ENCODE results near the gene RBMX.

RBMX gene

DNA sequence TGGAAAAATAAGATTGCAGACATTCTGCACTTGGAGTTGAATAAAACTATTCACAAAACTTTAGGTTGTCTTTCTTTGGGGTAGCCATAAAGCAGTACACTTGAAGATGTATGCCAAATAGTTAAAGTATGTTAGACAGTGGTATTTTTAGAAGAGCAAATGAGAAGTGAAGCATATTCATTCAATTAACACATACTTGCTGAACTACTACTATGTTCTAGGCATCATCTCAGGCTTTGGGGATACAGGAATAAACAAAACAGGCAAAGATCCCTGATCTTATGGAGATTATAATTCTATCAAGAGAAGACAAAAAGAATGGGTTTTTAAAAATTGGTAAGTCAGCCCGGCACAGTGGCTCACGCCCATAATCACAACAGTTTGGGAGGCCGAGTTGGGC is 29.0 kb downstream of the RBMX start:
- H3K4me3 ChIP-seq (ENCODE audit: low read length, poor library complexity, severe bottlenecking) = no peak overlapping the region
- no peak for TF ChIP-seq EZH2phosphoT487 (IDR thresholded peaks at IDR 0.05; ENCODE audit: borderline replicate concordance)
- TF ChIP-seq, protein P1, sequence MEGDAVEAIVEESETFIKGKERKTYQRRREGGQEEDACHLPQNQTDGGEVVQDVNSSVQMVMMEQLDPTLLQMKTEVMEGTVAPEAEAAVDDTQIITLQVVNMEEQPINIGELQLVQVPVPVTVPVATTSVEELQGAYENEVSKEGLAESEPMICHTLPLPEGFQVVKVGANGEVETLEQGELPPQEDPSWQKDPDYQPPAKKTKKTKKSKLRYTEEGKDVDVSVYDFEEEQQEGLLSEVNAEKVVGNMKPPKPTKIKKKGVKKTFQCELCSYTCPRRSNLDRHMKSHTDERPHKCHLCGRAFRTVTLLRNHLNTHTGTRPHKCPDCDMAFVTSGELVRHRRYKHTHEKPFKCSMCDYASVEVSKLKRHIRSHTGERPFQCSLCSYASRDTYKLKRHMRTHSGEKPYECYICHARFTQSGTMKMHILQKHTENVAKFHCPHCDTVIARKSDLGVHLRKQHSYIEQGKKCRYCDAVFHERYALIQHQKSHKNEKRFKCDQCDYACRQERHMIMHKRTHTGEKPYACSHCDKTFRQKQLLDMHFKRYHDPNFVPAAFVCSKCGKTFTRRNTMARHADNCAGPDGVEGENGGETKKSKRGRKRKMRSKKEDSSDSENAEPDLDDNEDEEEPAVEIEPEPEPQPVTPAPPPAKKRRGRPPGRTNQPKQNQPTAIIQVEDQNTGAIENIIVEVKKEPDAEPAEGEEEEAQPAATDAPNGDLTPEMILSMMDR (conservative IDR thresholded peaks at IDR 0.05; ENCODE audit: low read length) = no peak

DNA sequence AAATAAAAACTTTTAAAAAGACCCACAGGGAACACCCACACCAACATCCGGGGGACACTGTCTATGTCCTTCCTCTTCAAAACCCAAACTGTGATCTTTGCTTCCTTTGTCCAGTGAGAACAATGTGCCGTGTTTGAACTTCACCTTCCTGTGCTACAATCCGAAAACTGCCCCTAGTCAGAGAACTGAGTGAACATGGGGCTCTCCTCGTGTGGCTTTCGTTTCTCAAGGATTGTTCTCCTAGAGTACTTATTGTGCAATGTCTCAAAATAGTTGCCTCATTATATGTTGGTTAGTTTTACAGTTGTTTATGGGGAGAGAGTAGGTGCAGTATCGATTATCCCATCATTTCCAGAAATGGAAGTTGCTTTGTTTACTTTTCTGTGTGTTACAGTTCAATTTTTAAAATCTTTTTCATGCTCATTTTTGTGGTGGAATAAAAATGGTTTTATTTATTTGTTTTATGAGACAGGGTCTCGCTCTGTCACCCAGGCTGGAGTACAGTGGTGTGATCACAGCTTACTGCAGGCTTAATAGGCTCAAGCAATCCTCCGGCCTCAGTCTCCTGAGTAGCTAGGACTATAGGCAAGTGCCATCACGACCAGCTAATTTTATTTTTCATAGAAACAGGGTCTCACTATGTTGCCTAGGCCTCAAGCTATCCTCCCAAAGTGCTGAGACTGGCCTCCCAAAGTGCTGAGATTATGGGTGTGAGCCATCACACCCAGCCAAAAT is 29.9 kb downstream of the RBMX start:
- no peaks in the 10 kb centered on the region for H3K4me1 ChIP-seq (ENCODE audit: insufficient read depth, low read length, poor library complexity, severe bottlenecking)
- H2AFZ ChIP-seq (ENCODE audit: low read length) = no peak overlapping the region
- H3K9me3 ChIP-seq (ENCODE audit: insufficient read depth, low read depth, low read length) = no peaks in the 10 kb centered on the region
- no peaks in the 10 kb centered on the region for H4K20me1 ChIP-seq (ENCODE audit: insufficient read depth, low read length, poor library complexity, severe bottlenecking)
- H3K9me2 ChIP-seq (replicated peaks; ENCODE audit: low read depth, low read length) = no peaks in the 10 kb centered on the region
- H3F3A ChIP-seq (ENCODE audit: low read depth) = no peaks in the 10 kb centered on the region
- no peak overlapping the region for H3K4me2 ChIP-seq (ENCODE audit: low read depth, low read length, poor library complexity, severe bottlenecking)
- no peak overlapping the region for H3K9ac ChIP-seq (ENCODE audit: low read depth, low read length, poor library complexity, severe bottlenecking)
- H3K27me3 ChIP-seq (ENCODE audit: insufficient read depth, low read length, poor library complexity, severe bottlenecking) = no peaks in the 10 kb centered on the region
- H3K36me3 ChIP-seq (ENCODE audit: insufficient read depth, low read length) = peaks cover 13% of the 10 kb centered on the region; the same call in 1 of the 2 replicates
- H3K79me2 ChIP-seq (ENCODE audit: insufficient read depth, low read length) = no peaks in the 10 kb centered on the region
- H3K4me3 ChIP-seq (ENCODE audit: low read length, poor library complexity, severe bottlenecking) = no peak overlapping the region
- no peak for TF ChIP-seq EZH2phosphoT487 (IDR thresholded peaks at IDR 0.05; ENCODE audit: borderline replicate concordance)

More for the DNA sequence above, 29.0 kb downstream of the RBMX start:
- Histone ChIP-seq H3K9me2 (replicated peaks; ENCODE audit: low read depth, low read length) (no peaks in the 10 kb centered on the region), H3K27me3 (ENCODE audit: insufficient read depth, low read length, poor library complexity, severe bottlenecking) (no peaks in the 10 kb centered on the region), H3K9ac (ENCODE audit: low read depth, low read length, poor library complexity, severe bottlenecking) (no peak overlapping the region), H3K79me2 (ENCODE audit: insufficient read depth, low read length) (no peaks in the 10 kb centered on the region), H3K4me2 (ENCODE audit: low read depth, low read length, poor library complexity, severe bottlenecking) (no peak overlapping the region), H2AFZ (ENCODE audit: low read length) (no peak overlapping the region), H3F3A (ENCODE audit: low read depth) (no peaks in the 10 kb centered on the region), H4K20me1 (ENCODE audit: insufficient read depth, low read length, poor library complexity, severe bottlenecking) (no peaks in the 10 kb centered on the region), H3K9me3 (ENCODE audit: insufficient read depth, low read depth, low read length) (no peaks in the 10 kb centered on the region), H3K4me1 (ENCODE audit: insufficient read depth, low read length, poor library complexity, severe bottlenecking) (no peaks in the 10 kb centered on the region), H3K36me3 (ENCODE audit: insufficient read depth, low read length) (peaks cover 13% of the 10 kb centered on the region; the same call in 1 of the 2 replicates)

DNA sequence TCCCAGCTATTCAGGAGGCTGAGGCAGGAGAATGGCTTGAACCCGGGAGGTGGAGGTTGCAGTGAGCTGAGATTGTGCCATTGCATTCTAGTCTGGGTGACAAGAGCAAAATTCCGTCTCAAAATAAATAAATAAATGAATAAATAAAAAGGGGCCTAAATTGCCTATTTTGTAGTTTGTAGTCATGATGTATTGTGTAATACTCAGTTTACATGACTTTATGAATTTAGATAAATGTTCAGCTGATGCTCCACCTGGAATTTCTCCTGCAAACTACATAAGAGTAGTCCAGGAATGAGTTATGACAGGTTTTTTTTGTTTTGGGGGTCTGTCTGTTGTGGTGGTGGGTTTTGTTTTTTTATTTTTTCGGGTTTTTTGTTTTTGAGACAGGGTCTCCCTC is 31.1 kb downstream of the RBMX start:
- Histone ChIP-seq H3K4me3 (ENCODE audit: low read length, poor library complexity, severe bottlenecking) (no peak overlapping the region), H3F3A (ENCODE audit: low read depth) (no peaks in the 10 kb centered on the region)

More for the DNA sequence above, 31.1 kb downstream of the RBMX start:
- no peak overlapping the region for H3K9ac ChIP-seq (ENCODE audit: low read depth, low read length, poor library complexity, severe bottlenecking)
- H3K4me2 ChIP-seq (ENCODE audit: low read depth, low read length, poor library complexity, severe bottlenecking) = no peak overlapping the region
- peaks cover 13% of the 10 kb centered on the region; the same call in 1 of the 2 replicates for H3K36me3 ChIP-seq (ENCODE audit: insufficient read depth, low read length)
- no peaks in the 10 kb centered on the region for H3K9me3 ChIP-seq (ENCODE audit: insufficient read depth, low read depth, low read length)
- no peaks in the 10 kb centered on the region for H4K20me1 ChIP-seq (ENCODE audit: insufficient read depth, low read length, poor library complexity, severe bottlenecking)
- H3K79me2 ChIP-seq (ENCODE audit: insufficient read depth, low read length) = no peaks in the 10 kb centered on the region
- H2AFZ ChIP-seq (ENCODE audit: low read length) = no peak overlapping the region
- H3K27me3 ChIP-seq (ENCODE audit: insufficient read depth, low read length, poor library complexity, severe bottlenecking) = no peaks in the 10 kb centered on the region
- H3K9me2 ChIP-seq (replicated peaks; ENCODE audit: low read depth, low read length) = no peaks in the 10 kb centered on the region
- no peaks in the 10 kb centered on the region for H3K4me1 ChIP-seq (ENCODE audit: insufficient read depth, low read length, poor library complexity, severe bottlenecking)
- no peak for TF ChIP-seq EZH2phosphoT487 (IDR thresholded peaks at IDR 0.05; ENCODE audit: borderline replicate concordance)
- TF ChIP-seq, protein P1 (conservative IDR thresholded peaks at IDR 0.05; ENCODE audit: low read length) = no peak

Measured in Loucy (cell line).